ENCODE measurements around the gene DAGLA. TPM values are rescaled to one million over a fixed set of nuclear protein-coding genes. Genes with fewer than 3 reads are reported as not detected.

The DAGLA gene
- total and polyA plus RNA-seq, 2 donors (not counting 1 experiment from before 2014, with no cell fraction given): 0.06 TPM; not detected in 1

DNA sequence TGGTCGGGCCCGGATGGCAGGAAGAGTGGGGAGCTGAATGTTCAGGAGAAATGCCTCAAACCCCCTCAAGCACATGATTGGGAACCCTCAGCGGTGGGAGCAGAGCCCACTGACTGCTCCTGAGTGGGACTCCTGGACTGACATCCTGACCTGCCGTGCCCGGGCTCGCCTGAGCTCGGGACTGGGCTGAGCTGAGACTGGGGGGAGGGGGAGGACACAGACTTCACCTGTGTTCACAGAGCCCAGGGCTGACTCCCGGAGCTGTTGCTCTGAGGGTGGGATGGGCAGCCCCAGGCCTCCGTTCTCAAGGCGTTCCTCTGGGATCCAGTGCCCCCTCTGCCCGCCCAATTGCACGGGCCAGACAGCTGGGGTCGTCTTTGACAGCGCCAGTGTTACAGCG, 24.6 kb downstream of the DAGLA start:
- Mint-ChIP-seq H3K27me3 (peaks cover 15% of the 10 kb centered on the region), H3K9me3 (ENCODE audit: insufficient read depth) (no peaks in the 10 kb centered on the region), H3K27ac (no peak overlapping the region), H3K4me3 (no peak overlapping the region), H3K4me1 (peaks cover 1% of the 10 kb centered on the region)
- WGBS (ENCODE audit: insufficient coverage): 91% methylated on average over 15 of the region's 15 CpGs
- Histone ChIP-seq H3K27me3 (replicated peaks in 1 of 4; ENCODE audit: control extremely low read depth in 1 of 4, control insufficient read depth in 3 of 4, insufficient read depth in 4 of 4, low read length in 3 of 4) (no peaks in the 10 kb centered on the region), H3K36me3 (replicated peaks in 1 of 2; ENCODE audit: control extremely low read depth in 1 of 2, control insufficient read depth in 1 of 2, extremely low read depth in 1 of 2, insufficient read depth in 2 of 2, low read length in 1 of 2) (no peaks in the 10 kb centered on the region), H3K4me1 (ENCODE audit: control insufficient read depth in 2 of 2, insufficient read depth in 2 of 2, low read length in 2 of 2) (no peaks in the 10 kb centered on the region), H3K4me3 (ENCODE audit: control extremely low read depth in 1 of 5, extremely low read depth in 1 of 5, insufficient read depth in 1 of 5, low read depth in 2 of 5, low read length in 4 of 5) (no peak overlapping the region), H3K79me2 (ENCODE audit: control insufficient read depth, insufficient read depth, low read length) (no peaks in the 10 kb centered on the region), H4K20me1 (ENCODE audit: control insufficient read depth, insufficient read depth, low read length, poor library complexity, severe bottlenecking) (no peaks in the 10 kb centered on the region), H2AFZ (ENCODE audit: insufficient read depth, low read depth, low read length, poor library complexity, severe bottlenecking) (no peak overlapping the region), H3K4me2 (replicated peaks; ENCODE audit: low read depth, low read length, poor library complexity, severe bottlenecking) (no peak overlapping the region), H3K27ac (ENCODE audit: low read length in 2 of 2) (no peak overlapping the region), H3K9ac (ENCODE audit: low read length) (no peak overlapping the region), H3K9me3 (ENCODE audit: control extremely low read depth in 1 of 3, control insufficient read depth in 2 of 3, insufficient read depth in 1 of 3, low read length in 2 of 3) (peaks cover 0 to 2% (median 0%) of the 10 kb centered on the region in 3 donors)
- no peak for ATAC-seq (ENCODE audit: low read depth)
- intact Hi-C loops (cut with micrococcal nuclease): no loop called here
- DNase-seq: no peak
- TF ChIP-seq, protein P1, sequence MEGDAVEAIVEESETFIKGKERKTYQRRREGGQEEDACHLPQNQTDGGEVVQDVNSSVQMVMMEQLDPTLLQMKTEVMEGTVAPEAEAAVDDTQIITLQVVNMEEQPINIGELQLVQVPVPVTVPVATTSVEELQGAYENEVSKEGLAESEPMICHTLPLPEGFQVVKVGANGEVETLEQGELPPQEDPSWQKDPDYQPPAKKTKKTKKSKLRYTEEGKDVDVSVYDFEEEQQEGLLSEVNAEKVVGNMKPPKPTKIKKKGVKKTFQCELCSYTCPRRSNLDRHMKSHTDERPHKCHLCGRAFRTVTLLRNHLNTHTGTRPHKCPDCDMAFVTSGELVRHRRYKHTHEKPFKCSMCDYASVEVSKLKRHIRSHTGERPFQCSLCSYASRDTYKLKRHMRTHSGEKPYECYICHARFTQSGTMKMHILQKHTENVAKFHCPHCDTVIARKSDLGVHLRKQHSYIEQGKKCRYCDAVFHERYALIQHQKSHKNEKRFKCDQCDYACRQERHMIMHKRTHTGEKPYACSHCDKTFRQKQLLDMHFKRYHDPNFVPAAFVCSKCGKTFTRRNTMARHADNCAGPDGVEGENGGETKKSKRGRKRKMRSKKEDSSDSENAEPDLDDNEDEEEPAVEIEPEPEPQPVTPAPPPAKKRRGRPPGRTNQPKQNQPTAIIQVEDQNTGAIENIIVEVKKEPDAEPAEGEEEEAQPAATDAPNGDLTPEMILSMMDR (IDR thresholded peaks at IDR 0.05): no peak
- no peak for TF ChIP-seq EZH2 (IDR thresholded peaks at IDR 0.05; ENCODE audit: borderline replicate concordance, insufficient read depth, low read depth, low read length, poor library complexity, severe bottlenecking)
- ChIA-PET CTCF (no interaction called here), POLR2A (no interaction called here)

DNA sequence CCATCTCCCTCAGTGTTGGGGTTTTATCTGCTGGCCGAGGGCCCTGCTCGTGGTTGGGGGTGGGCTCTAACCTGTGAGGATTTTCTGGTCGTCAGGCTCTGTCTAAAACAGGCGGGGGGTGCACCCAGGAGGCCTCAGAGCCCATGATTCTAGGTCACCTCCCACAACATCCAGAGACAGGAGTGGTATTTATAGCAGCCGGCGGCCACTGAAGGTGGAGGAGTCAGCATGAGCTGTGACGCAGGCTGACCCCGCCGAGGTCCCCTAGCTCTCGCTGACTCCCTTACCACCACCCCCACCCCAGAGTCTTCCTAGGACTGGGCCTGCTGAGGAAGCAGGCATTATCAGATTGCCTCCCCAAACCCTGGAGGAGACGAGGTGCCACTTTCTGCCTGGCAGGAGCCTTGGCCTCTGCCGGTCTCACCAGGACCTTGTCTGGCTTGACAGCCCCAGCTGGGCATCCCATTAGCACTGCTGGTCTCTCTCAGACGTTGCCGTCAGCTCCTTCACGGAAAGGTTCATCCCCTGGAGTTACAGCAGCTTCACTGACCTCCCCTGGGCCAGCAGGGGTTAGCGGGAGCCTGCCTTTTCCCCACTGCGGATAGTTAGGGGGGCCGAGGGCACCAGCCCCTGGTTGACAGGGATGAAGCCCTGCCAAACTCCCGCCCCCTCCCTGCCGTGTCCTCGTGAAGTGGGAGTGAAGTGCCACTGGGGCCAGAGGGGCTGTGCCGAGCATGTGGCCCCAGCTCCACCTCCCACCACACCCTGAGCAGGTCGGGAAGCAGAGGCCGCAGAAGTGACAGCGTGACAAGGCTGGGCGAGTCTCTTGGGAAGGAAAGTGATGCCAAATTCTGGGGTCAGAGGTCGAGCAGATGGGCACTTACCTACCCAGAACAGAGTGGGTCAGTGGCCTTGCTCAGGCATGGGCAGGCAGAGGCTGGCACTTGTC, 26.5 kb downstream of the DAGLA start:
- no peaks in the 10 kb centered on the region for H3K9me3 Mint-ChIP-seq (ENCODE audit: insufficient read depth)
- no peak overlapping the region for H3K27ac Mint-ChIP-seq
- no peaks in the 10 kb centered on the region for H3K27me3 ChIP-seq (replicated peaks in 1 of 4; ENCODE audit: control extremely low read depth in 1 of 4, control insufficient read depth in 3 of 4, insufficient read depth in 4 of 4, low read length in 3 of 4)
- peaks cover 0 to 2% (median 0%) of the 10 kb centered on the region in 3 donors for H3K9me3 ChIP-seq (ENCODE audit: control extremely low read depth in 1 of 3, control insufficient read depth in 2 of 3, insufficient read depth in 1 of 3, low read length in 2 of 3)
- intact Hi-C loops (cut with micrococcal nuclease): no loop called here
- no peaks in the 10 kb centered on the region for H4K20me1 ChIP-seq (ENCODE audit: control insufficient read depth, insufficient read depth, low read length, poor library complexity, severe bottlenecking)
- H2AFZ ChIP-seq (ENCODE audit: insufficient read depth, low read depth, low read length, poor library complexity, severe bottlenecking): no peak overlapping the region
- no peaks in the 10 kb centered on the region for H3K79me2 ChIP-seq (ENCODE audit: control insufficient read depth, insufficient read depth, low read length)
- H3K27ac ChIP-seq (ENCODE audit: low read length in 2 of 2): no peak overlapping the region
- TF ChIP-seq, protein P1 (IDR thresholded peaks at IDR 0.05): no peak
- no peak for TF ChIP-seq EZH2 (IDR thresholded peaks at IDR 0.05; ENCODE audit: borderline replicate concordance, insufficient read depth, low read depth, low read length, poor library complexity, severe bottlenecking)
- WGBS (ENCODE audit: insufficient coverage): 89% methylated on average over 23 of the region's 27 CpGs
- H3K27me3 Mint-ChIP-seq: peaks cover 13% of the 10 kb centered on the region
- no peak for DNase-seq
- ChIA-PET CTCF (interaction anchor here (0.9 kb wide), 1 partner anchor 184 kb away, joined by 4 read pairs; no protein-coding TSS in a partner anchor), POLR2A (no interaction called here)
- no peak overlapping the region for H3K4me2 ChIP-seq (replicated peaks; ENCODE audit: low read depth, low read length, poor library complexity, severe bottlenecking)
- ATAC-seq (ENCODE audit: low read depth): no peak
- H3K4me3 Mint-ChIP-seq: no peak overlapping the region
- H3K4me1 Mint-ChIP-seq: peaks cover 1% of the 10 kb centered on the region
- H3K4me1 ChIP-seq (ENCODE audit: control insufficient read depth in 2 of 2, insufficient read depth in 2 of 2, low read length in 2 of 2): no peaks in the 10 kb centered on the region
- no peak overlapping the region for H3K9ac ChIP-seq (ENCODE audit: low read length)
- no peak overlapping the region for H3K4me3 ChIP-seq (ENCODE audit: control extremely low read depth in 1 of 5, extremely low read depth in 1 of 5, insufficient read depth in 1 of 5, low read depth in 2 of 5, low read length in 4 of 5)
- no peaks in the 10 kb centered on the region for H3K36me3 ChIP-seq (replicated peaks in 1 of 2; ENCODE audit: control extremely low read depth in 1 of 2, control insufficient read depth in 1 of 2, extremely low read depth in 1 of 2, insufficient read depth in 2 of 2, low read length in 1 of 2)
